ENCODE results near the gene STEAP1B.
A peak's percentile ranks its signal among the peaks of the same experiment; 100 is the strongest.
"Not testable (repeated sequence)": the region's sequence is repeated elsewhere in the genome, so short reads cannot be mapped to it uniquely, and the experiment has no call there.

Gene STEAP1B

DNA sequence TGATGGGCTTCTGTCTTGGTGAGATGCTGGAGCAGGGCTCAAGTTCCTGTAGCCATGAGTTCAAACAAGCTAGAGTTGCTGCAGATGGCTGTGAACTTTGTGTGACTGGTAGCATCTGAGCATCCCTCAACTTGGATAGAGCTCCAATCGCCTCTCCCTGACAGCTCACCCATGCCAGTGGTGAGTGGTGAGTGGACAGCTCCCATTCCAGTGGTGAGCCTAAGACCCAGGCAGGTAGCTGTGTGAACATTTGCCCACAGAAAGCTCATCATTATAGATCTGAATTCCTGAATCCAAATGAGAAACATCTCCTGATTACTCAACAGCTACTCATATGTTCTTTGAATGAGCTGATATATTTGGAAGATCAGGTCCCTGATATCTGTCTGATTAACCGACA, 25.3 kb downstream of the STEAP1B start:
- Histone ChIP-seq H3K9ac (ENCODE audit: low read depth, low read length) (no peak overlapping the region), H3K4me3 (ENCODE audit: low read length) (no peak overlapping the region), H3K4me1 (ENCODE audit: control insufficient read depth, insufficient read depth, low read length) (no peaks in the 10 kb centered on the region), H3K36me3 (ENCODE audit: insufficient read depth, low read length) (peaks cover 20% of the 10 kb centered on the region), H3K4me2 (ENCODE audit: low read length) (no peak overlapping the region), H3K27me3 (ENCODE audit: control insufficient read depth, insufficient read depth, low read length) (no peaks in the 10 kb centered on the region), H3K9me3 (replicated peaks; ENCODE audit: low read length) (no peaks in the 10 kb centered on the region)

GRCh38 chr7:22470981-22471380, 29.0 kb downstream of the STEAP1B start:
- Histone ChIP-seq H3K4me3 (ENCODE audit: low read length) (no peak overlapping the region), H3K4me1 (ENCODE audit: control insufficient read depth, insufficient read depth, low read length) (no peaks in the 10 kb centered on the region), H3K36me3 (ENCODE audit: insufficient read depth, low read length) (peaks cover 18% of the 10 kb centered on the region), H3K9me3 (replicated peaks; ENCODE audit: low read length) (no peaks in the 10 kb centered on the region), H3K4me2 (ENCODE audit: low read length) (no peak overlapping the region), H3K27me3 (ENCODE audit: control insufficient read depth, insufficient read depth, low read length) (no peaks in the 10 kb centered on the region), H3K9ac (ENCODE audit: low read depth, low read length) (no peak overlapping the region)

DNA sequence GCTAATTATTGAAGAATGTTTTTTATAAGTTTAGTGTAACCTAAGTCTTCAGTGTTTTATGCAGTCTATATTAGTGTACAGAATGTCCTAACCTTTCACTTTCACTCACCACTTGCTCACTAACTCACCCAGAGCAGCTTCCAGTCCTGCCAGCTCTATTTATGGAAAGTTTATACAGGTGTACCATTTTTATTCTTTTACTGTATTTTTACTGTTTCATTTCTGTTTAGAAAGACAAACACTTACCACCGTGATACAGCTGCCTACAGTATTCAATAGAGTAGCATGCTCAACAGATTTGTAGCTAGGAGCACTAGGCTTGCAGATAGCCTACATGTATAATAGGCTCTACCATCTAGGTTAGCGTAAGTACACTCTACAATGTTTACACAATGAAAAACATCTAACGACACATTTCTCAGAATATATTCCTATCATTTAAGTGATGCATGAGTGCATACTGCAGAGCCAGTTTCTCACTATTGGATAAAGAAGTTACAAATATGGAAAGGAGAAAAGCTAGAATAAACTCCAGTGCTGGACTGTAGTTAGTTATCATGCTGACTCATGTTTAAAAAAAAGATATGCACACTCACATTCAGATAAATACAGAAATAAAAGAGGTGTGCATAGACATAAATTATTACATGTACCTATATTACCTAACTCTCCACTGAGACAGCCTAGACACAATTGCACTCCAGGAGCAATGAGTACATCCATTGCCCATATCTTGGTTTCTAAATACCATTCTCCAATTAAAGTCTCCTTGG, 30.4 kb downstream of the STEAP1B start:
- Histone ChIP-seq H3K4me2 (ENCODE audit: low read length) (no peak overlapping the region), H3K27me3 (ENCODE audit: control insufficient read depth, insufficient read depth, low read length) (no peaks in the 10 kb centered on the region), H3K36me3 (ENCODE audit: insufficient read depth, low read length) (peaks cover 18% of the 10 kb centered on the region), H3K9ac (ENCODE audit: low read depth, low read length) (no peak overlapping the region), H3K4me3 (ENCODE audit: low read length) (no peak overlapping the region), H3K9me3 (replicated peaks; ENCODE audit: low read length) (no peaks in the 10 kb centered on the region), H3K4me1 (ENCODE audit: control insufficient read depth, insufficient read depth, low read length) (no peaks in the 10 kb centered on the region)

DNA sequence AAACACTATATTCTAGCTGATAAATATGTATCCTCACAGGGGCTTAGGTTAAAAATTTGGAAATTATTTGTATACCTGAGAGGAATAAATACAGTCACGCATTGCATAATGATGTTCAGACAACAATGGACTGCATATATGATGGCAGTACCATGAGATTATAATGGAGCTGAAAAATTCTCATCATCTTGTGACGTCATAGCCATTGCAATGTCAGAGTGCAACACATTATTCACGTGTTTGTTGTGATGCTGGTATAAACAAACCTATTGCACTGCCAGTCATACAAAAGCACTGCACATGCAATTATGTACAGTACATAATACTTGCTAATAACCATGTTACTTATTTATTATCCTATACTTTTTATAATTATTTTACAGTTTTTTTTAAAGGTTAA, 31.4 kb downstream of the STEAP1B start:
- H3K36me3 ChIP-seq (ENCODE audit: insufficient read depth, low read length): peaks cover 13% of the 10 kb centered on the region
- no peak overlapping the region for H3K4me3 ChIP-seq (ENCODE audit: low read length)
- H3K4me2 ChIP-seq (ENCODE audit: low read length): no peak overlapping the region
- H3K9ac ChIP-seq (ENCODE audit: low read depth, low read length): no peak overlapping the region
- no peaks in the 10 kb centered on the region for H3K9me3 ChIP-seq (replicated peaks; ENCODE audit: low read length)
- H3K4me1 ChIP-seq (ENCODE audit: control insufficient read depth, insufficient read depth, low read length): no peaks in the 10 kb centered on the region
- no peaks in the 10 kb centered on the region for H3K27me3 ChIP-seq (ENCODE audit: control insufficient read depth, insufficient read depth, low read length)

DNA sequence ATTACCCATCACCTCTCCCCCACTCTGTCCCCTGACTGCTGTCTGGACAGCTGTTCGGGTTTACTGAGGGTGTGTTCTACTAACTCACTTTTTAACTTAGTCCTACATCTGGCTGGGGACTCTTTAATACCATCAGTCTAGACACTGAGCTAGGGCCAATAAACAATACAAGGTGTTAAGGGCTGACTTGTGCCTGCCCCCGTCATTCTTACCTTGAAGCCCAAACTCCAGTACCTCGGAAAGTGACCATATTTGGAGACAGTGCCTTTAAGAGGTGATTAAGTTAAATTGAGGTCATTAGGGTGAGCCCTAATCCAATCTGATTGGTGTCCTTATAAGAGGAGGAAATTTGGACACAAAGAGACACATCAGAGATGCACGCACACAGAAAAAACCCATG, 35.7 kb downstream of the STEAP1B start:
- Histone ChIP-seq H3K9ac (ENCODE audit: low read depth, low read length) (no peak overlapping the region), H3K36me3 (ENCODE audit: insufficient read depth, low read length) (peaks cover 18% of the 10 kb centered on the region), H3K27me3 (ENCODE audit: control insufficient read depth, insufficient read depth, low read length) (no peaks in the 10 kb centered on the region), H3K4me2 (ENCODE audit: low read length) (no peak overlapping the region), H3K9me3 (replicated peaks; ENCODE audit: low read length) (no peaks in the 10 kb centered on the region), H3K4me3 (ENCODE audit: low read length) (no peak overlapping the region), H3K4me1 (ENCODE audit: control insufficient read depth, insufficient read depth, low read length) (no peaks in the 10 kb centered on the region)

DNA sequence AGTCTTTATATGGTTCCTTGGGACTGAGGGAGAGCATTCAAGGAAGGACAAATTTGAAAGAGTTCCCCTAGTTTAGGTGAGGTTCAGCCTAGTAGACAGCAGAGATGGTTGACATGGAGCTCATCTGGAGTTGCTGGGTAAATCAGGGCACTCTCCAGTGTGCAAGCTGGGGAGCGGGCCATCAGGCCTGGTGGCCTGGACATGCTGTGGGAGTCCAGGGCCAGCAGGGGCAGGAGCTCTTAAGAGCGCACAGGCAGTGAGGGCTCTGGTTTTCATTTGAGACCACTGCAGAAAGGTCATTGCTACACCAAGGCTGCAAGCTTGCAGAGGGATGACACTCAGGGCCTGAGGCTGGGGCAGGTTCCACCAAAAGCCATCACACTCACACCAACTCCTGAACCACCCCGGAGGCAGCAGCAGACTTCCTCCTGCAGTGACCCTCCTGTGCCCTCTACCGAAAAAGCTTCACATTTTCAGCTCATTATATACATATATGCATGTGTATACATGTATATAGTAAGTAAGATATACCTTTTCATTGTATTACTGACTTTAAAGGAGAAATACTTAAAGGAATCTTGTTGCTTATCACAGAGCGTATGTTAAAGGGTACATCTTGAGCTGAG, 39.5 kb downstream of the STEAP1B start:
- H3K4me3 ChIP-seq (ENCODE audit: low read length): no peak overlapping the region
- H3K4me1 ChIP-seq (ENCODE audit: control insufficient read depth, insufficient read depth, low read length): no peaks in the 10 kb centered on the region
- no peak overlapping the region for H3K4me2 ChIP-seq (ENCODE audit: low read length)
- no peaks in the 10 kb centered on the region for H3K9me3 ChIP-seq (replicated peaks; ENCODE audit: low read length)
- H3K9ac ChIP-seq (ENCODE audit: low read depth, low read length): no peak overlapping the region
- H3K27me3 ChIP-seq (ENCODE audit: control insufficient read depth, insufficient read depth, low read length): no peaks in the 10 kb centered on the region
- H3K36me3 ChIP-seq (ENCODE audit: insufficient read depth, low read length): peaks cover 9% of the 10 kb centered on the region

DNA sequence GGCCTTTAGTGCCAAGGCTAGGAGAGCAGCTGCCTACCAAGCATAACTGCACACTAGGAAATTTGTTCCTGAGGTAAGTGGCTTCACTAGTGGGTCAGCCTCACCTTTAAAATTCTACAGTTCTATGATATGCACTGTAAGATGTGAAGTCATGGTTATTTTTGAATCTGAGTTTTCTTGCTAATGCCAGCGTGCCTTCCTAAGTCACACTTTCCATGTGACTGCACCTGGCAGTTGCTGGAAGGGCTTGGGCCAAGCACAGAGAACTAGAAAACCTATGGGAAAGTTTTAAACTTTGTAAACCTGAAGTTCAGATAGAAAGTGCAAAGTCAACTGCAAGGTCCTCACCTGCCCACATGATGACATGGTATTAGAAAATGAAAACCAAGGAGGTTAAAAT, 42.5 kb downstream of the STEAP1B start:
- H3K4me1 ChIP-seq (ENCODE audit: control insufficient read depth, insufficient read depth, low read length): peaks cover 2% of the 10 kb centered on the region
- no peaks in the 10 kb centered on the region for H3K9me3 ChIP-seq (replicated peaks; ENCODE audit: low read length)
- H3K9ac ChIP-seq (ENCODE audit: low read depth, low read length): no peak overlapping the region
- no peak overlapping the region for H3K4me2 ChIP-seq (ENCODE audit: low read length)
- H3K27me3 ChIP-seq (ENCODE audit: control insufficient read depth, insufficient read depth, low read length): no peaks in the 10 kb centered on the region
- peaks cover 4% of the 10 kb centered on the region for H3K36me3 ChIP-seq (ENCODE audit: insufficient read depth, low read length)
- no peak overlapping the region for H3K4me3 ChIP-seq (ENCODE audit: low read length)

DNA sequence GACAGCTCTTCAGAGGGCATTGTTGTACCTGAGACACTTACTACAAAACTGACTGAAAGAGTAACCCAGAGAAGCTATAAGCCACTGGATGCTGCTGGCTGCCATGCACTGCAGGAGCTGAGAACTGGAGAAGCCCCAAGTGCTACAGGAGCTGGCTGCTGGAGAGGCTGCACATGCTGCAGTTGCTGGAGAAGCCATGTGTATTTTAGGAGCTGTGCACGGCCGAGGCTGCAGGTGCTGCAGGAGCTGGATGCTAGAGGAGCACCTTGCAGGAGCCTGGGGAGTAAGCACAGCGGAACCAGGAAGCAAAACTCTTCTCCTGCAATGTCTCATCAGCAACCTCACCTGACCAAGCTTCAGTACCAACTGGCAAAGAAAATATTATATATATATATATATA, 45.5 kb downstream of the STEAP1B start:
- Histone ChIP-seq H3K4me1 (ENCODE audit: control insufficient read depth, insufficient read depth, low read length) (peaks cover 8% of the 10 kb centered on the region), H3K27me3 (ENCODE audit: control insufficient read depth, insufficient read depth, low read length) (no peaks in the 10 kb centered on the region), H3K9me3 (replicated peaks; ENCODE audit: low read length) (no peaks in the 10 kb centered on the region), H3K4me2 (ENCODE audit: low read length) (no peak overlapping the region), H3K9ac (ENCODE audit: low read depth, low read length) (no peak overlapping the region), H3K4me3 (ENCODE audit: low read length) (no peak overlapping the region), H3K36me3 (ENCODE audit: insufficient read depth, low read length) (no peaks in the 10 kb centered on the region)

DNA sequence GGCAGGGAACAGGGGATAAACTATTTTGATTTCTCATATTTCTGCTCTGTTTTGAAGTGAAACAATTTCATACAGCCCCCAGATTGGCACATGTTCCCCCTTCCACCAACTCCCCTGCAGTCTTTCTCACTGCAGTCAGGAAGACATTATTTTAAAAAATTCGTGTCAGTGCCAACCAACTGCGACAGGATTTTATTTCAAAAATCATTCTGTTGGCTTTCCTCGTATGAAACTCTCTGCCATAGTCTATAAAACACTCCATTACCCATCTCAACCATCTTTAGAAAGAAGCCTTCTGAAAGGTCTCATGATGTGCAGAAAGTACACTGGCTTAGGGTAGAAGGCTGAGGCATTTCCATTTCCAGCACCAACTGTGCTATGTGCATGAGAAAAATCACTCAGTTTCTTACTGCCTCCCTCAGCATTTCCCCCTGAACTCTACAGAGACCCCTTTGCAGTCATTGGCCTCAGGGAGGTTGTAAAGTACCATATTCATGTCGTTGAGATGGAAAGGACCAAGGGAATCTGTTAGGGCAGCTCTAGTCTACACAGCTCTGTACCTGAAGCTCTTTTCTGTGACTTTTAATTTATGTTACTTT, 46.9 kb downstream of the STEAP1B start:
- no peak overlapping the region for H3K4me3 ChIP-seq (ENCODE audit: low read length)
- H3K27me3 ChIP-seq (ENCODE audit: control insufficient read depth, insufficient read depth, low read length): no peaks in the 10 kb centered on the region
- H3K4me2 ChIP-seq (ENCODE audit: low read length): peak overlapping the region; percentile 73
- no peak overlapping the region for H3K9ac ChIP-seq (ENCODE audit: low read depth, low read length)
- H3K4me1 ChIP-seq (ENCODE audit: control insufficient read depth, insufficient read depth, low read length): peaks cover 8% of the 10 kb centered on the region
- no peaks in the 10 kb centered on the region for H3K36me3 ChIP-seq (ENCODE audit: insufficient read depth, low read length)
- no peaks in the 10 kb centered on the region for H3K9me3 ChIP-seq (replicated peaks; ENCODE audit: low read length)

GRCh38 chr7:22452142-22452959, 47.6 kb downstream of the STEAP1B start:
- Histone ChIP-seq H3K4me2 (ENCODE audit: low read length) (peak overlapping the region; percentile 73), H3K36me3 (ENCODE audit: insufficient read depth, low read length) (no peaks in the 10 kb centered on the region), H3K9me3 (replicated peaks; ENCODE audit: low read length) (no peaks in the 10 kb centered on the region), H3K4me1 (ENCODE audit: control insufficient read depth, insufficient read depth, low read length) (peaks cover 8% of the 10 kb centered on the region), H3K27me3 (ENCODE audit: control insufficient read depth, insufficient read depth, low read length) (no peaks in the 10 kb centered on the region), H3K4me3 (ENCODE audit: low read length) (peak overlapping the region; percentile 45), H3K9ac (ENCODE audit: low read depth, low read length) (no peak overlapping the region)

- H3K9ac ChIP-seq (ENCODE audit: low read depth, low read length); H3K9me3 ChIP-seq (replicated peaks; ENCODE audit: low read length); H3K27me3 ChIP-seq (ENCODE audit: control insufficient read depth, insufficient read depth, low read length); H3K36me3 ChIP-seq (ENCODE audit: insufficient read depth, low read length); H3K4me2 ChIP-seq (ENCODE audit: low read length); H3K4me1 ChIP-seq (ENCODE audit: control insufficient read depth, insufficient read depth, low read length); H3K4me3 ChIP-seq (ENCODE audit: low read length): not testable (repeated sequence)
Observed at GRCh38 chr7:22450013-22450412, 50.0 kb downstream of the STEAP1B start.

Data from skeletal muscle satellite cell (primary cell).